ENCODE measurements around the gene SCAMP1. TPM values are rescaled to one million over a fixed set of nuclear protein-coding genes. Genes with fewer than 3 reads are reported as not detected.

SCAMP1 gene
- total and polyA plus RNA-seq, 2 of the 13 experiments (the other 11 are each of a cell fraction or from before 2014, with no cell fraction given): 18.2 to 33.7 TPM

- TF ChIP-seq EP300 (IDR thresholded peaks at IDR 0.05; ENCODE audit: low read depth in 2 of 2, low read length in 2 of 2) (peak in 1 of 2 experiments; percentile 19; a peak in 1 of 4 replicates), EP300 (CRISPR knock-in tag; IDR thresholded peaks at IDR 0.05; ENCODE audit: borderline replicate concordance) (no peak), ARID5B (CRISPR knock-in tag; IDR thresholded peaks at IDR 0.05) (peak; percentile 43; the same call in 1 of the 2 replicates), ZNF317 (CRISPR knock-in tag; IDR thresholded peaks at IDR 0.05) (no peak), FOXA3 (CRISPR knock-in tag; IDR thresholded peaks at IDR 0.05) (peak; percentile 80), FOXJ3 (CRISPR knock-in tag; IDR thresholded peaks at IDR 0.05; ENCODE audit: borderline replicate concordance) (peak; percentile 27; the same call in 1 of the 2 replicates), MIXL1 (CRISPR knock-in tag; IDR thresholded peaks at IDR 0.05) (0 out of 2 replicates have a peak, but pooled peaks have one; percentile 34), LCORL (IDR thresholded peaks at IDR 0.05) (0 out of 2 replicates have a peak, but pooled peaks have one; percentile 25), LCORL (CRISPR knock-in tag; IDR thresholded peaks at IDR 0.05) (no peak)
Measured at GRCh38 chr5:78420548-78420947, 60.1 kb downstream of the SCAMP1 start (continued).

GRCh38 chr5:78424665-78425064 lies 64.2 kb downstream of the SCAMP1 start:
- intact Hi-C loops (cut with micrococcal nuclease; ENCODE audit: unreplicated experiment): no loop called here
- Histone ChIP-seq H4K20me1 (ENCODE audit: insufficient read depth, low read length) (no peaks in the 10 kb centered on the region), H3K4me2 (ENCODE audit: low read depth, low read length) (no peak overlapping the region), H3K27me3 (ENCODE audit: control insufficient read depth in 1 of 2, insufficient read depth in 2 of 2, low read length in 2 of 2) (no peaks in the 10 kb centered on the region), H3K27ac (ENCODE audit: extremely low read length, insufficient read depth, low read length) (no peak overlapping the region), H3K36me3 (replicated peaks in 1 of 2; ENCODE audit: control insufficient read depth in 1 of 2, insufficient read depth in 2 of 2, low read length in 2 of 2) (0 out of 5 replicates have a peak, but pooled peaks cover 0 to 3% of the 10 kb centered on the region in 2 experiments), H3K4me1 (ENCODE audit: insufficient read depth, low read length) (peaks cover 27% of the 10 kb centered on the region), H3K9me3 (ENCODE audit: low read length) (no peaks in the 10 kb centered on the region), H3K9ac (ENCODE audit: insufficient read depth, low read depth, low read length) (no peak overlapping the region), H3K79me2 (ENCODE audit: insufficient read depth, low read length) (no peaks in the 10 kb centered on the region), H2AFZ (ENCODE audit: low read length) (no peak overlapping the region), H3K4me3 (replicated peaks in 1 of 3; ENCODE audit: insufficient read depth in 1 of 3, low read depth in 2 of 3, low read length in 3 of 3) (no peak overlapping the region)
- FAIRE-seq (no peak), DNase-seq (ENCODE audit: low spot score) (no peak), ATAC-seq (no peak)
- in situ Hi-C loops (cut with HindIII; ENCODE audit: extremely low pct_ligation_motif_present, low pct_unique_long_range_greater_than_20kb): no loop called here
- no TSS peak for BruUV-seq (replicated peaks)
- WGBS (ENCODE audit: low lambda C conversion rate): 97% methylated on average over 3 of the region's 3 CpGs
- CTCF ChIA-PET (ENCODE audit: low intra/inter-chr PET ratio, low total read pairs): no interaction called here
- POLR2A ChIA-PET: no interaction called here
- no peak for TF ChIP-seq NBN (conservative IDR thresholded peaks at IDR 0.05)
- TF ChIP-seq CHCHD3 (CRISPR knock-in tag; IDR thresholded peaks at IDR 0.05): no peak
- TF ChIP-seq ZNF407 (CRISPR knock-in tag; IDR thresholded peaks at IDR 0.05; ENCODE audit: not compliant biosample characterization): no peak

All from HepG2 (cell line).